HUES6 (cell line): ENCODE data around the gene DDT.
A peak's percentile ranks its signal among the peaks of the same experiment; 100 is the strongest.
"Not testable (repeated sequence)": the region's sequence is repeated elsewhere in the genome, so short reads cannot be mapped to it uniquely, and the experiment has no call there.

Experiments
- H3K27ac ChIP-seq: 2 replicates; pipeline ENCODE4 v1.7.0; 2013; ENCODE audit warnings: low read depth, mild to moderate bottlenecking, low read length, inconsistent platforms
- H3K27me3 ChIP-seq: 2 replicates; pipeline ENCODE4 v1.6.1; 2013; ENCODE audit warnings: low read length; ENCODE audit not compliant: control insufficient read depth, insufficient read depth
- H3K36me3 ChIP-seq: 2 replicates; pipeline ENCODE4 v1.6.1; 2013; ENCODE audit warnings: low read length; ENCODE audit not compliant: control insufficient read depth, insufficient read depth
- H3K4me1 ChIP-seq: 2 replicates; pipeline ENCODE4 v1.6.1; 2013; ENCODE audit warnings: low read length; ENCODE audit not compliant: control insufficient read depth, insufficient read depth
- H3K4me3 ChIP-seq: 2 replicates; pipeline ENCODE4 v1.5.1; 2013; ENCODE audit warnings: low read depth, low read length
- H3K9ac ChIP-seq: one replicate; pipeline ENCODE4 v1.6.1; 2013; ENCODE audit warnings: mild to moderate bottlenecking, low read length
- H3K9me3 ChIP-seq: 2 replicates; pipeline ENCODE4 v1.6.1; 2013; ENCODE audit warnings: low read depth, low read length; ENCODE audit not compliant: control insufficient read depth, insufficient read depth

The DDT gene

GRCh38 chr22:23969071-23969470 is 5.2 kb downstream of the DDT start:
- peaks cover 30% of the 10 kb centered on the region for H3K36me3 ChIP-seq
- no peaks in the 10 kb centered on the region for H3K27me3 ChIP-seq
- no peak overlapping the region for H3K27ac ChIP-seq
- H3K4me3 ChIP-seq, result no peak overlapping the region
- H3K4me1 ChIP-seq, result no peaks in the 10 kb centered on the region
- H3K9me3 ChIP-seq, result no peaks in the 10 kb centered on the region
- no peak overlapping the region for H3K9ac ChIP-seq

- H3K4me1 ChIP-seq, H3K4me3 ChIP-seq, H3K9ac ChIP-seq, H3K9me3 ChIP-seq, H3K27me3 ChIP-seq, H3K27ac ChIP-seq: not testable (repeated sequence)
- H3K36me3 ChIP-seq, result peaks cover 27% of the 10 kb centered on the region
Measured at GRCh38 chr22:23966568-23966967, 7.7 kb downstream of the DDT start, which contains the start of gene DDTL. Gene DDTL, plus strand, starts transcription at chr22:23966888. Its CDS starts 27 bp downstream, at chr22:23966915.

- H3K9ac ChIP-seq, H3K4me1 ChIP-seq, H3K27me3 ChIP-seq, H3K4me3 ChIP-seq, H3K27ac ChIP-seq, H3K9me3 ChIP-seq: not testable (repeated sequence)
- H3K36me3 ChIP-seq, result peaks cover 22% of the 10 kb centered on the region
Measured at GRCh38 chr22:23966094-23966493, 8.1 kb downstream of the DDT start.

- H3K9me3 ChIP-seq, H3K36me3 ChIP-seq, H3K4me1 ChIP-seq, H3K27ac ChIP-seq, H3K27me3 ChIP-seq, H3K9ac ChIP-seq: not testable (repeated sequence)
- H3K4me3 ChIP-seq, result peak within 1 kb of the TSS; percentile 20; the same call in 1 of the 2 replicates
Measured at GRCh38 chr22:23961084-23961771, 13.0 kb downstream of the DDT start, which contains the start of gene GSTT2B. Gene GSTT2B, minus strand, starts transcription at chr22:23961195. Its CDS starts 64 bp downstream, at chr22:23961131.

GRCh38 chr22:23956301-23956900 is 17.8 kb downstream of the DDT start:
- H3K9ac ChIP-seq, result peak overlapping the region; percentile 28
- peaks cover 13% of the 10 kb centered on the region for H3K4me1 ChIP-seq
- H3K36me3 ChIP-seq, H3K9me3 ChIP-seq, H3K27me3 ChIP-seq: not testable (repeated sequence)
- H3K4me3 ChIP-seq, result 0 out of 2 replicates have a peak overlapping the region, but pooled peaks have one; percentile 17
- peak overlapping the region; percentile 64; the same call in 1 of the 2 replicates for H3K27ac ChIP-seq

- Histone ChIP-seq H3K4me3 (peak overlapping the region; percentile 30), H3K27ac (peak overlapping the region; percentile 81; the same call in 1 of the 2 replicates)
Measured at GRCh38 chr22:23955886-23956285, 18.4 kb downstream of the DDT start.

GRCh38 chr22:23954991-23955305 is 19.3 kb downstream of the DDT start:
- H3K9ac ChIP-seq, result peak overlapping the region; percentile 49

More at GRCh38 chr22:23955886-23956285, 18.4 kb downstream of the DDT start:
- H3K36me3 ChIP-seq, H3K9me3 ChIP-seq, H3K27me3 ChIP-seq: not testable (repeated sequence)
- Histone ChIP-seq H3K4me1 (peaks cover 13% of the 10 kb centered on the region), H3K9ac (peak overlapping the region; percentile 42)

GRCh38 chr22:23954193-23954990 is 19.8 kb downstream of the DDT start:
- not testable (repeated sequence) for H3K9me3 ChIP-seq, H3K4me3 ChIP-seq, H3K27ac ChIP-seq, H3K36me3 ChIP-seq, H3K27me3 ChIP-seq
- Histone ChIP-seq H3K4me1 (peaks cover 13% of the 10 kb centered on the region), H3K9ac (peak overlapping the region; percentile 49)

More at GRCh38 chr22:23954991-23955305, 19.3 kb downstream of the DDT start:
- not testable (repeated sequence) for H3K9me3 ChIP-seq, H3K27me3 ChIP-seq, H3K4me3 ChIP-seq, H3K36me3 ChIP-seq
- peaks cover 13% of the 10 kb centered on the region for H3K4me1 ChIP-seq
- peak overlapping the region; percentile 81; the same call in 1 of the 2 replicates for H3K27ac ChIP-seq

- not testable (repeated sequence) for H3K36me3 ChIP-seq, H3K9ac ChIP-seq, H3K27ac ChIP-seq, H3K27me3 ChIP-seq, H3K9me3 ChIP-seq, H3K4me3 ChIP-seq
- H3K4me1 ChIP-seq, result peaks cover 13% of the 10 kb centered on the region
Measured at GRCh38 chr22:23953485-23953884, 20.8 kb downstream of the DDT start.

- not testable (repeated sequence) for H3K9ac ChIP-seq, H3K9me3 ChIP-seq, H3K4me3 ChIP-seq, H3K36me3 ChIP-seq, H3K27me3 ChIP-seq, H3K27ac ChIP-seq
- peaks cover 13% of the 10 kb centered on the region for H3K4me1 ChIP-seq
Measured at GRCh38 chr22:23952794-23953405, 21.3 kb downstream of the DDT start.
